HG03378 (cell line): Measurements from ENCODE around the gene RGS9.

Source experiments
- ATAC-seq: cut with Tn5 transposase; IDR thresholded peaks from one replicate; pipeline ENCODE4 v1.9.1; 2021; ENCODE audit warnings: mild to moderate bottlenecking, moderate library complexity; ENCODE audit not compliant: unreplicated experiment

Gene RGS9

GRCh38 chr17:65246252-65246651 lies 109.1 kb downstream of the RGS9 start:
- ATAC-seq: no peak

GRCh38 chr17:65249774-65250173 lies 112.6 kb downstream of the RGS9 start:
- ATAC-seq: no peak

- ATAC-seq: no peak
Observed at GRCh38 chr17:65254166-65254565, 117.0 kb downstream of the RGS9 start.

GRCh38 chr17:65259281-65259680 lies 122.1 kb downstream of the RGS9 start:
- no peak for ATAC-seq

- ATAC-seq: no peak
Observed at GRCh38 chr17:65259696-65260485, 122.7 kb downstream of the RGS9 start.

- ATAC-seq: no peak
Observed at GRCh38 chr17:65260626-65261025, 123.5 kb downstream of the RGS9 start.

GRCh38 chr17:65261152-65261551 lies 124.0 kb downstream of the RGS9 start:
- ATAC-seq: no peak

GRCh38 chr17:65261682-65262636 lies 124.8 kb downstream of the RGS9 start:
- ATAC-seq: no peak

GRCh38 chr17:65265276-65265675 lies 128.1 kb downstream of the RGS9 start:
- no peak for ATAC-seq

- no peak for ATAC-seq
Observed at GRCh38 chr17:65268832-65269231, 131.7 kb downstream of the RGS9 start.

- ATAC-seq: no peak
Observed at GRCh38 chr17:65270499-65271253, 133.5 kb downstream of the RGS9 start.

- ATAC-seq: no peak
Observed at GRCh38 chr17:65271296-65271695, 134.1 kb downstream of the RGS9 start.
